HepG2 (cell line): ENCODE measurements around the gene TDRD5. TPM values are rescaled to one million over a fixed set of nuclear protein-coding genes. Genes with fewer than 3 reads are reported as not detected.

Source experiments
- ATAC-seq: fragments of 200-7000 bp; cut with Tn5 transposase; 3 replicates; pipeline ENCODE4 v1.9.1; 2020; ENCODE audit warnings: mild to moderate bottlenecking, moderate library complexity
- BruUV-seq: library from RNA; stranded (reverse); fragments of 400-500 nt; replicated peaks from 2 replicates; lab custom pipeline; 2021; lab: Mats Ljungman, UMichigan
- CTCF ChIA-PET: fragments of 300-600 bp; formaldehyde crosslinking; extraction: SDS; loops from one replicate; lab custom pipeline; 2021; ENCODE audit warnings: low total read pairs, inconsistent platforms, low intra/inter-chr PET ratio; lab: Yijun Ruan, JAX
- POLR2A ChIA-PET: fragments of 350-600 bp; sonication (Branson Sonifier 250); formaldehyde crosslinking; loops from one replicate; lab custom pipeline; 2020; ENCODE audit warnings: antibody characterized with exemption, inconsistent platforms; lab: Yijun Ruan, JAX
- DNase-seq: peaks from one replicate; pipeline ENCODE4 v3.0.0-alpha.2; 2015; ENCODE audit warnings: low spot score
- FAIRE-seq: peaks from 3 replicates; lab custom pipeline; 2011; peaks lifted over from hg19 to GRCh38; lab: Jason Lieb, UNC
- H2AFZ ChIP-seq: one replicate; pipeline ENCODE4 v1.6.1; 2011; ENCODE audit warnings: low read length, inconsistent platforms
- H3K27ac ChIP-seq: fragments of 300-600 bp; 3 replicates; pipeline ENCODE4 v1.8.0; 2011; ENCODE audit warnings: mixed run types, mild to moderate bottlenecking, mixed read lengths, low read length, inconsistent platforms; ENCODE audit not compliant: insufficient read depth; ENCODE audit errors: extremely low read length
- H3K27me3 ChIP-seq, 2 experiments: fragments of 200-600 bp in 1 of 2; 2 replicates in 1 of 2; 3 replicates in 1 of 2; pipeline versions ENCODE4 v1.6.0 to v1.8.0; 2011; ENCODE audit warnings: low read length in 2 of 2, mild to moderate bottlenecking in 2 of 2, moderate library complexity in 2 of 2, inconsistent platforms in 1 of 2; ENCODE audit not compliant: insufficient read depth in 2 of 2, control insufficient read depth in 1 of 2
- H3K36me3 ChIP-seq, 2 experiments: fragments of 200-600 bp in 1 of 2; replicated peaks in 1 of 2; 2 replicates in 1 of 2; 3 replicates in 1 of 2; pipeline versions ENCODE4 v1.5.1 to v1.8.0; 2011; ENCODE audit warnings: low read length in 2 of 2, inconsistent platforms in 1 of 2; ENCODE audit not compliant: insufficient read depth in 2 of 2, control insufficient read depth in 1 of 2
- H3K4me1 ChIP-seq: 2 replicates; pipeline ENCODE4 v1.5.1; 2012; ENCODE audit warnings: low read length, inconsistent platforms; ENCODE audit not compliant: insufficient read depth
- H3K4me2 ChIP-seq: 2 replicates; pipeline ENCODE4 v1.6.0; 2011; ENCODE audit warnings: low read depth, low read length, inconsistent platforms
- H3K4me3 ChIP-seq, 3 experiments: fragments of 200-600 bp in 1 of 3; sonication (generic), shearing (Covaris generic) in 1 of 3; replicated peaks in 1 of 3; 2 replicates each; pipeline ENCODE4 v1.5.1; 2011 to 2016; ENCODE audit warnings: low read length in 3 of 3, inconsistent platforms in 2 of 3, low read depth in 2 of 3, mild to moderate bottlenecking in 2 of 3, control low read depth in 1 of 3, mixed read lengths in 1 of 3; ENCODE audit not compliant: insufficient read depth in 1 of 3
- H3K79me2 ChIP-seq: one replicate; pipeline ENCODE4 v1.6.1; 2011; ENCODE audit warnings: low read length, inconsistent platforms; ENCODE audit not compliant: insufficient read depth
- H3K9ac ChIP-seq: 2 replicates; pipeline ENCODE4 v1.6.0; 2011; ENCODE audit warnings: mild to moderate bottlenecking, low read depth, low read length, inconsistent platforms; ENCODE audit not compliant: insufficient read depth
- H3K9me3 ChIP-seq: 2 replicates; pipeline ENCODE4 v1.5.1; 2012; ENCODE audit warnings: mild to moderate bottlenecking, low read length
- H4K20me1 ChIP-seq: 2 replicates; pipeline ENCODE4 v1.6.0; 2011; ENCODE audit warnings: inconsistent platforms, mild to moderate bottlenecking, low read length, moderate library complexity; ENCODE audit not compliant: insufficient read depth
- DPF2 ChIP-seq: sonication (generic); formaldehyde crosslinking; IDR thresholded peaks from 2 replicates; pipeline ENCODE4 v1.4.0; 2020; ENCODE audit warnings: mild to moderate bottlenecking, low read depth, missing genetic modification reagents, borderline replicate concordance
- ESRRA ChIP-seq: sonication (generic); formaldehyde crosslinking; IDR thresholded peaks from 2 replicates; pipeline ENCODE4 v1.5.1; 2020; ENCODE audit warnings: mild to moderate bottlenecking, low read depth, missing genetic modification reagents
- ETV5 ChIP-seq: IDR thresholded peaks from 2 replicates; pipeline ENCODE4 v1.6.1; 2018; ENCODE audit warnings: missing biosample characterization, missing genetic modification reagents, inconsistent platforms, borderline replicate concordance
- FOXO1 ChIP-seq: sonication (generic); formaldehyde crosslinking; IDR thresholded peaks from 2 replicates; pipeline ENCODE4 v1.4.0; 2020; ENCODE audit warnings: missing genetic modification reagents
- HDAC1 ChIP-seq: sonication (generic); formaldehyde crosslinking; IDR thresholded peaks from 2 replicates; pipeline ENCODE4 v1.5.1; 2020; ENCODE audit warnings: mild to moderate bottlenecking, missing genetic modification reagents
- HIVEP1 ChIP-seq: sonication (generic); formaldehyde crosslinking; IDR thresholded peaks from 2 replicates; pipeline ENCODE4 v1.4.0; 2020; ENCODE audit warnings: mild to moderate bottlenecking, missing genetic modification reagents
- HOXA3 ChIP-seq: sonication (generic); formaldehyde crosslinking; IDR thresholded peaks from 2 replicates; pipeline ENCODE4 v1.5.0; 2020; ENCODE audit warnings: missing genetic modification reagents
- SRF ChIP-seq: IDR thresholded peaks from 2 replicates; pipeline ENCODE4 v1.6.1; 2011; ENCODE audit warnings: mild to moderate bottlenecking, low read depth, low read length, moderate library complexity
- STAT6 ChIP-seq: sonication (generic); formaldehyde crosslinking; IDR thresholded peaks from 2 replicates; pipeline ENCODE4 v1.4.0; 2020; ENCODE audit warnings: missing genetic modification reagents, mild to moderate bottlenecking, borderline replicate concordance
- TBX3 ChIP-seq: fragments of 450-650 bp; IDR thresholded peaks from 2 replicates; pipeline ENCODE4 v1.6.1; 2017; ENCODE audit warnings: antibody characterized with exemption, mild to moderate bottlenecking, inconsistent platforms, borderline replicate concordance
- TFE3 ChIP-seq: IDR thresholded peaks from 2 replicates; pipeline ENCODE4 v1.6.1; 2016
- TGIF2 ChIP-seq: IDR thresholded peaks from 2 replicates; pipeline ENCODE4 v1.6.1; 2016; ENCODE audit warnings: control low read depth, missing compliant biosample characterization
- ZFAT ChIP-seq: sonication (generic); formaldehyde crosslinking; conservative IDR thresholded peaks from 2 replicates; pipeline ENCODE4 v1.8.1; 2023; ENCODE audit warnings: missing genetic modification reagents, inconsistent platforms
- ZNF17 ChIP-seq: sonication (generic); formaldehyde crosslinking; IDR thresholded peaks from 2 replicates; pipeline ENCODE4 v1.5.0; 2020; ENCODE audit warnings: mild to moderate bottlenecking, missing genetic modification reagents
- WGBS: methylation state at CpG from one replicate; pipeline ENCODE4 v1.1.6; 2017; ENCODE audit warnings: low lambda C conversion rate; 5-methylcytosine and 5-hydroxymethylcytosine counted together
- in situ Hi-C: cut with HindIII; loops from 2 replicates; pipeline ENCODE4 v1.10.0; 2017; ENCODE audit warnings: low pct_unique_long_range_greater_than_20kb; ENCODE audit not compliant: extremely low pct_ligation_motif_present
- intact Hi-C: fragments of 100-400 bp; cut with micrococcal nuclease; formaldehyde crosslinking; loops from one replicate; pipeline ENCODE4 v1.10.0; 2022; ENCODE audit not compliant: unreplicated experiment
- polyA plus RNA-seq, 8 experiments: library from polyadenylated mRNA; depleted of rRNA in 3 of 8; stranded (reverse) in 7 of 8; unstranded in 1 of 8; fragments of >200 nt; fragmentation: Illumina TruSeq in 4 of 8; extraction: Trizol in 4 of 8; gene quantifications; 2 replicates each; pipeline versions ENCODE4 v1.2.1 to v1.2.3, GENCODE V29; 2011 to 2016; ENCODE audit warnings: low read depth in 4 of 8, missing spikeins in 1 of 8, mixed read lengths in 1 of 8; ENCODE audit not compliant: insufficient read depth in 1 of 8
- total RNA-seq, 5 experiments: library from RNA; depleted of rRNA; stranded (reverse); fragments of >200 nt; fragmentation: Illumina TruSeq; extraction: Trizol; gene quantifications; 2 replicates each; pipeline ENCODE4 v1.2.3, GENCODE V29; 2016; ENCODE audit warnings: low read depth in 1 of 5

TDRD5 gene
- total and polyA plus RNA-seq, 2 of the 13 experiments (the other 11 are each of a cell fraction or from before 2014, with no cell fraction given) = not detected

GRCh38 chr1:179583771-179584320 is 7.8 kb upstream of the TDRD5 start:
- Histone ChIP-seq H3K4me1 (no peaks in the 10 kb centered on the region), H3K79me2 (no peaks in the 10 kb centered on the region), H3K27ac (no peak overlapping the region), H3K4me2 (no peak overlapping the region), H3K9me3 (no peaks in the 10 kb centered on the region), H3K4me3 (no peak overlapping the region), H2AFZ (no peak overlapping the region), H3K9ac (no peak overlapping the region), H3K36me3 (no peaks in the 10 kb centered on the region), H3K27me3 (peaks cover 0 to 15% of the 10 kb centered on the region in 2 experiments; a peak in 1 of 5 replicates), H4K20me1 (no peaks in the 10 kb centered on the region)
- CTCF ChIA-PET = no interaction called here
- no peak for FAIRE-seq
- ATAC-seq = no peak
- no TSS peak for BruUV-seq
- intact Hi-C loops = no loop called here
- WGBS = 3% methylated on average over 5 of the region's 5 CpGs
- DNase-seq = no peak
- in situ Hi-C loops = loop anchor here (25.0 kb wide), 1 partner anchor 322 kb away; no protein-coding TSS in a partner anchor
- TF ChIP-seq TFE3 (no peak), HDAC1 (CRISPR knock-in tag) (no peak), HOXA3 (CRISPR knock-in tag) (no peak), ZFAT (CRISPR knock-in tag) (no peak), TGIF2 (CRISPR knock-in tag) (no peak), ZNF17 (CRISPR knock-in tag) (no peak), STAT6 (CRISPR knock-in tag) (no peak), TBX3 (no peak), FOXO1 (CRISPR knock-in tag) (no peak), ESRRA (CRISPR knock-in tag) (no peak), HIVEP1 (CRISPR knock-in tag) (no peak), SRF (no peak), ETV5 (CRISPR knock-in tag) (no peak), DPF2 (CRISPR knock-in tag) (no peak)
- POLR2A ChIA-PET = no interaction called here
